Measurements from ENCODE around the gene FAM43B.
A peak's percentile ranks its signal among the peaks of the same experiment; 100 is the strongest.

The FAM43B gene

GRCh38 chr1:20552728-20553445, 514 bp downstream of the FAM43B start:
- peak in 1 of 2 experiments; percentile 24 for DNase-seq

GRCh38 chr1:20555025-20555757, 2.8 kb downstream of the FAM43B start:
- no peak for DNase-seq

- no peak for DNase-seq
Measured at GRCh38 chr1:20555758-20556120, 3.4 kb downstream of the FAM43B start.

GRCh38 chr1:20558191-20558590, 5.8 kb downstream of the FAM43B start:
- DNase-seq, result no peak

GRCh38 chr1:20560966-20561365, 8.6 kb downstream of the FAM43B start:
- DNase-seq, result no peak

- no peak for DNase-seq
Measured at GRCh38 chr1:20565234-20565633, 12.9 kb downstream of the FAM43B start.

GRCh38 chr1:20569523-20570098, 17.2 kb downstream of the FAM43B start:
- DNase-seq, result no peak

GRCh38 chr1:20571427-20571826, 19.1 kb downstream of the FAM43B start:
- DNase-seq, result no peak

GRCh38 chr1:20573987-20574386, 21.6 kb downstream of the FAM43B start:
- DNase-seq, result no peak

- peak; percentile 87 for DNase-seq
Measured at GRCh38 chr1:20574686-20575540, 22.5 kb downstream of the FAM43B start.

- no peak for DNase-seq
Measured at GRCh38 chr1:20575541-20576336, 23.4 kb downstream of the FAM43B start.

- DNase-seq, result no peak
Measured at GRCh38 chr1:20578062-20578461, 25.7 kb downstream of the FAM43B start.

- no peak for DNase-seq
Measured at GRCh38 chr1:20578721-20579395, 26.5 kb downstream of the FAM43B start.

- no peak for DNase-seq
Measured at GRCh38 chr1:20584890-20585289, 32.5 kb downstream of the FAM43B start.

GRCh38 chr1:20586953-20587660, 34.7 kb downstream of the FAM43B start:
- DNase-seq, result no peak

- no peak for DNase-seq
Measured at GRCh38 chr1:20587661-20588053, 35.3 kb downstream of the FAM43B start.

GRCh38 chr1:20588634-20589225, 36.4 kb downstream of the FAM43B start, which contains the start of gene CDA:
Gene CDA, plus strand, starts transcription at chr1:20589097. Its CDS starts 33 bp downstream, at chr1:20589130.
- DNase-seq, result no peak

GRCh38 chr1:20589331-20590278, 37.2 kb downstream of the FAM43B start:
- DNase-seq, result no peak

GRCh38 chr1:20590306-20590777, 38.0 kb downstream of the FAM43B start:
- no peak for DNase-seq

All from activated T-cell treated with anti-CD3 and anti-CD28 coated beads, Interleukin-2, amount 50 U/mL, for 48 hours (primary cell).